BLaER1 (cell line): ENCODE data around the gene TMPRSS11A.

Experiments used
- H3K27ac ChIP-seq: shearing (Covaris generic); formaldehyde crosslinking; 2 replicates; pipeline ENCODE4 v1.8.1; 2022
- H3K27me3 ChIP-seq: shearing (Covaris generic); formaldehyde crosslinking; 2 replicates; pipeline ENCODE4 v1.8.1; 2022
- H3K36me3 ChIP-seq: shearing (Covaris generic); formaldehyde crosslinking; 2 replicates; pipeline ENCODE4 v1.8.1; 2022
- H3K4me1 ChIP-seq: shearing (Covaris generic); formaldehyde crosslinking; 2 replicates; pipeline ENCODE4 v1.8.1; 2022
- H3K4me2 ChIP-seq: shearing (Covaris generic); formaldehyde crosslinking; 2 replicates; pipeline ENCODE4 v1.8.1; 2022
- H3K4me3 ChIP-seq: shearing (Covaris generic); formaldehyde crosslinking; 2 replicates; pipeline ENCODE4 v1.8.1; 2022
- H3K9ac ChIP-seq: shearing (Covaris generic); formaldehyde crosslinking; 2 replicates; pipeline ENCODE4 v1.8.1; 2022
- H3K9me3 ChIP-seq: shearing (Covaris generic); formaldehyde crosslinking; 2 replicates; pipeline ENCODE4 v1.8.1; 2022
- H4K20me1 ChIP-seq: shearing (Covaris generic); formaldehyde crosslinking; 2 replicates; pipeline ENCODE4 v1.8.1; 2022
- Cebpa-rat ChIP-seq: shearing (Covaris generic); IDR thresholded peaks from 2 replicates; pipeline ENCODE4 v1.8.1; 2022

Gene TMPRSS11A

DNA sequence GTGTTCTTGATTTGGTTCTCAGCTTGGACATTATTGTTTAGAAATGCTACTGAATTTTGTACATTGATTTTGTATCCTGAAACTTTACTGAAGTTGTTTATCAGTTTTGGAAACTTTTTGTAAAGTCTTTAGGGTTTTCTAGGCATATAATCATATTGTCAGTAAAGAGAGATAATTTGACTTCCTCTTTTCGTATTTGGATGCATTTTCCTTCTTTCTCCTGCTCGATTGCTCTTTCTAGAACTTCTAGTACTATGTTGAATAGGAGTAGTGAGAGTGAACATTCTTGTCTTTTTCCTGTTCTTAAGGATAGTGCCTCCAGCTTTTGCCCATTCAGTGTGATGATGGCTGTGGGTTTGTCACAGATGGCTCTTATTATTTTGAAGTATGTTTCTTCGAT is 24.1 kb downstream of the TMPRSS11A start:
- Histone ChIP-seq H3K36me3 (no peaks in the 10 kb centered on the region), H3K9ac (no peak overlapping the region)
- TF ChIP-seq Cebpa-rat = no peak

DNA sequence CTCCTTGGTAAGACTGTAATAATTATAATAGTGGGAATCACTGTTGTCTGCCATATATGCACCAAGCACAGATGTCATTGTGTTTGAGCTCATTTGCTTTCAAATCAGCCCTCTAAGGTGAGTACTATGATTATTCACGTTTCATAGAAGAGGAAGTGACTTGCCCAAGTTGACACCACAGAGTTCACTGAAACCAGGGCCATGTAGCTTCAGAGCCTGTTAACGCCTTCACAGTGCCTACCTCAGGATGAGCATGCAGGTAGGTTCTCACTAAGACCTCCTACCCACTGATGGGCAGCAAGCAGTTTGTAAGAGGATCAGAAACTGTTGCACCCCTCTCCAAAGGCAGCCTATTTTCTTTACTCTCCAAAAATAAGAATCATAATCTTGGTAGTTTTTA is 27.4 kb downstream of the TMPRSS11A start:
- H3K27ac ChIP-seq = no peak overlapping the region; the same call in 1 of the 2 replicates
- no peak overlapping the region for H3K4me3 ChIP-seq
- H3K4me1 ChIP-seq = peaks cover 45% of the 10 kb centered on the region
- H3K9me3 ChIP-seq = peaks cover 19% of the 10 kb centered on the region
- no peaks in the 10 kb centered on the region for H3K27me3 ChIP-seq
- no peak overlapping the region for H3K9ac ChIP-seq
- H3K4me2 ChIP-seq = peak overlapping the region; percentile 73; the same call in 1 of the 2 replicates
- H4K20me1 ChIP-seq = no peaks in the 10 kb centered on the region
- no peaks in the 10 kb centered on the region for H3K36me3 ChIP-seq
- no peak for TF ChIP-seq Cebpa-rat

More for the DNA sequence above, 24.1 kb downstream of the TMPRSS11A start:
- Histone ChIP-seq H4K20me1 (no peaks in the 10 kb centered on the region), H3K27ac (no peak overlapping the region), H3K4me1 (peaks cover 27% of the 10 kb centered on the region), H3K9me3 (peaks cover 11% of the 10 kb centered on the region), H3K4me2 (no peak overlapping the region), H3K27me3 (no peaks in the 10 kb centered on the region), H3K4me3 (no peak overlapping the region)

DNA sequence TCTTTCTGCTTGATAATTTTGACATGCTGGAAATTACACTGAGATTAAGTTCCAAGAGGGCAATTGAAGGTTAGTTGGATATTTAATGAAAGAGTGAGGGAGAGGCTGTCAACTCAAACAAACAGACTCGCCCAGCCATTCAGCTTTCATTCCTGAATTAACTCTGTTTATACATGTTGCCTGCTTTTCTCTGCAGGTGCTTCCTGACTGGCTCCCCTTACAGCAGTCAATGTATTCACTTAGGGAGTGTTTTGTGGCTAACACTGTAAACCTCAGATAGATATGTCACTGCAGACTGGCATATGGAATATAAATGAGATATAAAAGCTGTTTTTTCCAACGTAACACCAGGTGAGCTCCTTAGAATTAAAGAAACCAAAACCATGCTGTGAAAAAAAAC is 28.7 kb downstream of the TMPRSS11A start:
- H3K36me3 ChIP-seq = no peaks in the 10 kb centered on the region
- peak overlapping the region; percentile 36; the same call in 1 of the 2 replicates for H3K9ac ChIP-seq
- H3K4me2 ChIP-seq = peak overlapping the region; percentile 73
- no peak for TF ChIP-seq Cebpa-rat
- H4K20me1 ChIP-seq = no peaks in the 10 kb centered on the region
- peaks cover 19% of the 10 kb centered on the region for H3K9me3 ChIP-seq
- peak overlapping the region; percentile 87 for H3K27ac ChIP-seq
- H3K4me3 ChIP-seq = peak overlapping the region; percentile 29; the same call in 1 of the 2 replicates
- no peaks in the 10 kb centered on the region for H3K27me3 ChIP-seq
- peaks cover 45% of the 10 kb centered on the region for H3K4me1 ChIP-seq

DNA sequence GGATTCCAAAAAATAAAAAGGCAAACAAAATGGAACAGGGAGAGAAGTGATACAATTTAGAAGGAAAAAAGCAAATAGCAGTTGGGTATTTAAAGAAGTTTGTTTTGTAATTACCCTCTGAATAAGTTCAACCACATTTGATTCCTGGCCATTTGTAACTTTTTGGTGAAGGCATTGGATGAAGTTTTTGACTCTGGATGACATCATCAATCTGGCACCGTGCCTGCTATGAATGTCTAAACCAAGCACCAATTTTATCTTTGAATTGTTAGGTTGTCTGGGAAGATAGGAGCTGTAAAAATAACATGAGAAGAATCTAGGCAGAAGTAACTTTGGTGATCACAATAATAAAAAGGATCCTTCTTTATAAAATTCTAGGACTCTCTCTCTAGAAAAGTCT is 29.5 kb downstream of the TMPRSS11A start:
- no peaks in the 10 kb centered on the region for H4K20me1 ChIP-seq

DNA sequence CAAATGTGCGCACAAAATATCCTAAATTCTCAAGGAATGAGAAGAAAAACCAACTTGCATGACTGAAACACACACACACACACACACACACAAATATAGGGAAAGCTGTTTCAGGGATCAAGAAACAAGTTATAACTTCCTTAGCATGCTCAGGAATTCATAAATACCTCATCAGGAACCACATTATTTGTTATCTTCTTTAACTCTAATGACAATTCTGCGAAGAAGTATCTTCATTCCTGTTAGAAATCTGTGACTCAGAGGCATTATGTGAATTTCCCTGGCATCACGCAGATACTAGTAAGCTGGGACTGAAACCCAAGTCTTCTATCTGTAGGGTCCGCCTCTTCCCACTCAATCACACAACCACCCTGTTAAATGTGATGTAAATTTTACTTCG is 30.3 kb downstream of the TMPRSS11A start:
- TF ChIP-seq Cebpa-rat = no peak
- H3K9me3 ChIP-seq = peaks cover 12% of the 10 kb centered on the region

More for the DNA sequence above, 29.5 kb downstream of the TMPRSS11A start:
- Histone ChIP-seq H3K4me2 (peak overlapping the region; percentile 73), H3K4me3 (peak overlapping the region; percentile 29; the same call in 1 of the 2 replicates), H3K27me3 (no peaks in the 10 kb centered on the region), H3K9me3 (peaks cover 19% of the 10 kb centered on the region), H3K27ac (peak overlapping the region; percentile 87), H3K36me3 (no peaks in the 10 kb centered on the region), H3K9ac (0 out of 2 replicates have a peak overlapping the region, but pooled peaks have one; percentile 36), H3K4me1 (peaks cover 47% of the 10 kb centered on the region)
- TF ChIP-seq Cebpa-rat = no peak

DNA sequence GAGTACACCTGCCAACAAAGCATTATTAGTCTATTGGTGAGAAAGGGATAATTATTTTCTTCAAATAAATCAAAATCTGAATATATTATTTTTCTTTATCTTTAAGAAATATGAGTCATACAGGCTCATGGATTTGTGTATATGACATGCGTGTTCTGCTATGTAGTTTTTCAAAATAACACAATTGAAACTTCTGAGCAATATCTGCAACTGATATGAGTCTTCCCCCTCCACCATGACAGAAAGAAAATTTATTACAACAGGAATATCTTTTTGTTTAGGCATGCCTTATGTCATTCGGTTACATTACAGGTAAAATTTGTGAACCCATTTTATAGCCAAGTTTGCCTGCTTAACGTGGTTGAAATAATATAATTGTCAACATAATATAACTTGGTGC is 32.0 kb downstream of the TMPRSS11A start:
- H4K20me1 ChIP-seq = no peaks in the 10 kb centered on the region
- H3K4me1 ChIP-seq = peaks cover 46% of the 10 kb centered on the region
- no peaks in the 10 kb centered on the region for H3K27me3 ChIP-seq
- no peaks in the 10 kb centered on the region for H3K36me3 ChIP-seq
- no peak overlapping the region for H3K9ac ChIP-seq
- no peak overlapping the region for H3K27ac ChIP-seq
- H3K9me3 ChIP-seq = peaks cover 23% of the 10 kb centered on the region
- H3K4me2 ChIP-seq = no peak overlapping the region
- no peak for TF ChIP-seq Cebpa-rat
- H3K4me3 ChIP-seq = no peak overlapping the region

More for the DNA sequence above, 30.3 kb downstream of the TMPRSS11A start:
- H3K4me3 ChIP-seq = no peak overlapping the region
- no peak overlapping the region; the same call in 1 of the 2 replicates for H3K27ac ChIP-seq
- H4K20me1 ChIP-seq = no peaks in the 10 kb centered on the region
- no peaks in the 10 kb centered on the region for H3K27me3 ChIP-seq
- peaks cover 52% of the 10 kb centered on the region for H3K4me1 ChIP-seq
- no peaks in the 10 kb centered on the region for H3K36me3 ChIP-seq
- peak overlapping the region; percentile 22 for H3K4me2 ChIP-seq
- no peak overlapping the region for H3K9ac ChIP-seq

DNA sequence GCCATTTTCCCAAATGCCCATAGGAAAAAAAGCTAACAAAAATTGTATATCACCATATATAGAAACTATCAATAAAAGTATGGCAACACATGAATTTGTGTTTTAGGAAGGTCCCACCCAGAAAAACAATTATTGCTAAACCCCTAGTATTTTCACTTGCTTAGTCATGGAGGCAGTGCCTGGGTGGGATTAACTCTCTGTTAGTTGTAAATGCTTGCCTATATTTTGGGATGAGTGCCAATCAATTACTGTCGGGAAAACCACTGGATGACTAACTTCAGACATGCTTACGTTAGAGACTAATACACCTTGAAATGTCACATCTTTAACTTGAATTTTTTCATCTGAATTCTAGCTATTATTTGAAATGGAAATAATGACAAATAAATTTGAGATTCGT is 33.9 kb downstream of the TMPRSS11A start:
- Histone ChIP-seq H3K27ac (no peak overlapping the region), H3K4me3 (no peak overlapping the region), H3K9me3 (peaks cover 36% of the 10 kb centered on the region), H3K27me3 (no peaks in the 10 kb centered on the region), H3K9ac (no peak overlapping the region), H3K36me3 (no peaks in the 10 kb centered on the region), H4K20me1 (no peaks in the 10 kb centered on the region), H3K4me1 (peaks cover 28% of the 10 kb centered on the region), H3K4me2 (no peak overlapping the region)
- no peak for TF ChIP-seq Cebpa-rat

DNA sequence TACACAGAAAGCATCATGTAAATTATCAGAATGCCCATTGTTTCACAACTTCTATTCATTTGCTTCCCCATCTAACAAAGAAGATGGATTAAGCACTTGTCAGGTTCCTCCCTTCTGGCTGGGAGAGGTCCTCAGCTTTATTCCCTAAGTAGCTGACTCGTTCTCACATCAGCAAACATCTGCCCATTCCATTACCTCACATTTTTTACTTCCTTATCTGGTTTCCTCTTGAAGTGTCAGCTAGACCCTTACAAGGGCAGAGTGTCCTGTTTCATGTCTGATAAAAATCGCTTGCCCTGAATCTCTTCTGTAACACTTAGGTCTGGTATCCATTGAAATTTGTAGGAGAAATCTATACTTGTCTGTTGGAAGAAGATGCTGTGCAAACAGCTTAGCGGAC is 34.7 kb downstream of the TMPRSS11A start:
- H3K4me1 ChIP-seq = peaks cover 19% of the 10 kb centered on the region
- H3K36me3 ChIP-seq = no peaks in the 10 kb centered on the region
- H3K4me3 ChIP-seq = no peak overlapping the region
- no peak overlapping the region for H3K27ac ChIP-seq
- H3K9ac ChIP-seq = no peak overlapping the region
- H3K4me2 ChIP-seq = peak overlapping the region; percentile 31
- peaks cover 38% of the 10 kb centered on the region for H3K9me3 ChIP-seq
- H4K20me1 ChIP-seq = no peaks in the 10 kb centered on the region
- no peak for TF ChIP-seq Cebpa-rat
- H3K27me3 ChIP-seq = no peaks in the 10 kb centered on the region

DNA sequence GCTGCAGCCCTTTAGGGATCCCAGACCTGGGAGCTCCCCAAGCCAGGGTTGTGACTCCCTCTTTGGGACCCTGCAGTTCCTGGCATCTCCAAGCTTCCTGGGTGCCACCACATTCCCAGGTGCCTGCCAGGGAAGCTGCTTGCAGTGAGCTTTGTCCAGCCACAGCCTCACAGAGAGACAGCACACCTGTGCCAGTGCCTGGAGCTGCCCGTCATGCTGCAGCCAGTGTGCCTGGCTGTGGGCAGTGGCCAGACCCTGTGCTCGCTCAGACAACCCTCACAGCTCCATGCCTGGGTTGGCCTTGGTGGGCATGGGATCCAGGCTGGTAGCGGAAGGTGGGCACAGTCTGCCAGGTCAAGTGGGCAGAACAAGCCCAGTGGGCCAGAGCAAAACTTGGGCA is 36.0 kb downstream of the TMPRSS11A start:
- H3K9me3 ChIP-seq = peaks cover 31% of the 10 kb centered on the region
- no peak overlapping the region for H3K27ac ChIP-seq
- H3K4me1 ChIP-seq = peaks cover 16% of the 10 kb centered on the region
- no peak for TF ChIP-seq Cebpa-rat
- H4K20me1 ChIP-seq = no peaks in the 10 kb centered on the region
- no peak overlapping the region for H3K9ac ChIP-seq
- H3K4me2 ChIP-seq = no peak overlapping the region
- H3K4me3 ChIP-seq = no peak overlapping the region
- H3K27me3 ChIP-seq = no peaks in the 10 kb centered on the region
- no peaks in the 10 kb centered on the region for H3K36me3 ChIP-seq

DNA sequence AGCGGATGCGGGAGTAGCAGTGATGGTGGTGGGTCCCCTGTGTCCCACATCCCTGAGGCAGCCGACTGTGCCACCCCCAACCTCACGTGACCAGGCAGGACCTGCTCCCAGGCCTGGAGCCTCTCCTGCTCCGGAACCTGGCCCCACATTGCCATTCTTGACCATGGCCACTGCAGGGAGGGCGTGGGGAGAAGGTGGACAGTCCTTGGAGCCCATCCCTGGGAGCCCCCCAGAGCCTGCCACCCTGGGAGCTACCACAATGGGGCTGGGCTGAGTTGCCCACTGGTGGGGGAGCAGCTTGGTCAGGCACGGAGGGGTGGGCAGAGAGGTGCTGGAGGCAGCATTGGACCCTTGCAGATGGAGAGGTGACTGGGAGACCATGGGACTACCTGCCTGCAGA is 36.8 kb downstream of the TMPRSS11A start:
- no peak overlapping the region for H3K9ac ChIP-seq
- TF ChIP-seq Cebpa-rat = no peak
- H3K4me2 ChIP-seq = no peak overlapping the region
- H3K4me1 ChIP-seq = peaks cover 16% of the 10 kb centered on the region
- H3K27ac ChIP-seq = no peak overlapping the region
- no peaks in the 10 kb centered on the region for H3K36me3 ChIP-seq
- peaks cover 29% of the 10 kb centered on the region for H3K9me3 ChIP-seq
- H4K20me1 ChIP-seq = no peaks in the 10 kb centered on the region
- H3K27me3 ChIP-seq = no peaks in the 10 kb centered on the region
- no peak overlapping the region for H3K4me3 ChIP-seq

DNA sequence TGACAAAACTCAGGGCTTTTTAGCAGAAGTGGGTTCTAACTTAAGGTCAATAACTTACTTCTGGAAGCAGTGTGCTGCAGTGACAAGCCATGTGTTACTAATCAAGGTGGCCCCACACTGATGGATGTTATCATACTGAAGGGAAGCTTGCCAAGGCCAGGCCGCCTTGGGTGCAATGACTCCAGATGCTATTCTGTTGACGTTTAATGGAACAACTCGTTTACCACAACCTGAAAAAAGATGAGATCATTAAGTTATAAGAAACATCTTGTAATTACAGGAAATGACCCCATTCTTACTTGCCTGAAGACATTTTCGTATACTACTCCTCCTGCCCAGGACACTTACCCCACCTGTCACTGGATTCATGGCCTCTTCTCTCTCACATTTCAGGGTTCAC is 40.6 kb downstream of the TMPRSS11A start:
- TF ChIP-seq Cebpa-rat = no peak
- no peak overlapping the region for H3K27ac ChIP-seq
- peaks cover 9% of the 10 kb centered on the region for H3K4me1 ChIP-seq
- H3K9ac ChIP-seq = no peak overlapping the region
- no peaks in the 10 kb centered on the region for H4K20me1 ChIP-seq
- no peak overlapping the region for H3K4me3 ChIP-seq
- peaks cover 29% of the 10 kb centered on the region for H3K9me3 ChIP-seq
- H3K27me3 ChIP-seq = no peaks in the 10 kb centered on the region
- no peaks in the 10 kb centered on the region for H3K36me3 ChIP-seq
- H3K4me2 ChIP-seq = peak overlapping the region; percentile 25
